H1 (cell line): ENCODE data around the gene PHACTR1.

Experiments used
- EP300 ChIP-seq, 2 experiments: IDR thresholded peaks; 1 replicate in 1 of 2; 2 replicates in 1 of 2; pipeline ENCODE4 v1.6.1; 2011 to 2012; ENCODE audit warnings: low read depth in 2 of 2, low read length in 2 of 2, mild to moderate bottlenecking in 2 of 2, borderline replicate concordance in 1 of 2, inconsistent platforms in 1 of 2, moderate library complexity in 1 of 2
- EZH2 ChIP-seq: fragments of 200-600 bp; sonication (generic); IDR thresholded peaks from 2 replicates; pipeline ENCODE4 v1.7.1; 2012; ENCODE audit warnings: low read depth, mild to moderate bottlenecking, moderate library complexity, low read length, inconsistent platforms; ENCODE audit not compliant: severe bottlenecking
- RXRA ChIP-seq: IDR thresholded peaks from 2 replicates; pipeline ENCODE4 v1.6.1; 2011; ENCODE audit warnings: low read depth, mild to moderate bottlenecking, low read length, moderate library complexity; ENCODE audit not compliant: insufficient read depth
- TF ChIP-seq, protein P1 (sequence below), 3 experiments: IDR thresholded peaks; 1 replicate in 2 of 3; 2 replicates in 1 of 3; pipeline versions ENCODE4 v1.5.1 to v1.6.1; 2011; ENCODE audit warnings: low read length in 3 of 3, mild to moderate bottlenecking in 3 of 3, inconsistent platforms in 2 of 3, low read depth in 1 of 3, moderate library complexity in 1 of 3; ENCODE audit not compliant: insufficient read depth in 1 of 3; ENCODE audit errors: control extremely low read depth in 1 of 3

DNA sequence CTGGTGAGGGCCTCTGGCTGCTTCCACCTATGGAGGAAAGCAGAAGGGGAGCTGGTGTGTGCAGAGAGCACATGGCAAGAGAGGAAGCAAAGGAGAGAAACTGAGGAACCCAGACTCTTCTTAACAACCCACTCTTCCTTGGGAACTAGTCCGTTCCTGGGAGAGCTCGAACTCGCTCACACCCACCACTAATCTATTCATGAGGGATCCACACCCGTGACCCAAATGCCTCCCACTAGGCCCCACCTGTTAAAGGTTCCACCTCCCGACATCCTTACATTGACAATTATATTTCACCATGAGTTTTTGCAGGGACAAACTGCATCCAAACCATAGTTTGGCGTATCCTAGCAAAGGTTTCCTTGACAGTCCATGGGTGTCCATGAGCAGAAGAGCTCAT, 488.5 kb downstream of the PHACTR1 start:
- TF ChIP-seq RXRA, result no peak
- TF ChIP-seq EZH2, result no peak
- TF ChIP-seq, protein P1, sequence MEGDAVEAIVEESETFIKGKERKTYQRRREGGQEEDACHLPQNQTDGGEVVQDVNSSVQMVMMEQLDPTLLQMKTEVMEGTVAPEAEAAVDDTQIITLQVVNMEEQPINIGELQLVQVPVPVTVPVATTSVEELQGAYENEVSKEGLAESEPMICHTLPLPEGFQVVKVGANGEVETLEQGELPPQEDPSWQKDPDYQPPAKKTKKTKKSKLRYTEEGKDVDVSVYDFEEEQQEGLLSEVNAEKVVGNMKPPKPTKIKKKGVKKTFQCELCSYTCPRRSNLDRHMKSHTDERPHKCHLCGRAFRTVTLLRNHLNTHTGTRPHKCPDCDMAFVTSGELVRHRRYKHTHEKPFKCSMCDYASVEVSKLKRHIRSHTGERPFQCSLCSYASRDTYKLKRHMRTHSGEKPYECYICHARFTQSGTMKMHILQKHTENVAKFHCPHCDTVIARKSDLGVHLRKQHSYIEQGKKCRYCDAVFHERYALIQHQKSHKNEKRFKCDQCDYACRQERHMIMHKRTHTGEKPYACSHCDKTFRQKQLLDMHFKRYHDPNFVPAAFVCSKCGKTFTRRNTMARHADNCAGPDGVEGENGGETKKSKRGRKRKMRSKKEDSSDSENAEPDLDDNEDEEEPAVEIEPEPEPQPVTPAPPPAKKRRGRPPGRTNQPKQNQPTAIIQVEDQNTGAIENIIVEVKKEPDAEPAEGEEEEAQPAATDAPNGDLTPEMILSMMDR (IDR thresholded peaks at IDR 0.05; ENCODE audit: control extremely low read depth in 1 of 3, insufficient read depth in 1 of 3, low read depth in 1 of 3, low read length in 3 of 3), result no peak
- TF ChIP-seq EP300 (IDR thresholded peaks at IDR 0.05; ENCODE audit: borderline replicate concordance in 1 of 2, low read depth in 2 of 2, low read length in 2 of 2), result no peak
